Panc1 (cell line): ENCODE results near the gene TBX4. TPM values are rescaled to one million over a fixed set of nuclear protein-coding genes. Genes with fewer than 3 reads are reported as not detected.

Experiments
- ATAC-seq: fragments of 200-7000 bp; cut with Tn5 transposase; 2 replicates; pipeline ENCODE4 v1.9.1; 2020; ENCODE audit warnings: mild to moderate bottlenecking, moderate library complexity
- BruUV-seq: library from RNA; stranded (reverse); fragments of 400-500 nt; replicated peaks from 2 replicates; lab custom pipeline; 2021; lab: Mats Ljungman, UMichigan
- CTCF ChIA-PET: fragments of 300-600 bp; sonication (Branson Sonifier 250); formaldehyde crosslinking; loops from one replicate; lab custom pipeline; 2022; ENCODE audit warnings: antibody characterized with exemption; lab: Charles Lee
- POLR2A ChIA-PET: fragments of 300-600 bp; sonication (Branson Sonifier 250); formaldehyde crosslinking; loops from one replicate; lab custom pipeline; 2022; ENCODE audit warnings: antibody characterized with exemption; lab: Charles Lee
- DNase-seq: peaks from one replicate; pipeline ENCODE4 v3.0.0-alpha.2; 2010; ENCODE audit warnings: low read depth, low spot score
- H3K27ac ChIP-seq: 2 replicates; pipeline ENCODE4 v1.5.1; 2011; ENCODE audit warnings: mild to moderate bottlenecking, low read length, inconsistent platforms
- H3K27me3 ChIP-seq: fragments of 200-500 bp; sonication (Bioruptor generic); 2 replicates; pipeline ENCODE4 v1.6.0; 2014; ENCODE audit warnings: low read length, inconsistent platforms; ENCODE audit not compliant: control insufficient read depth, insufficient read depth
- H3K36me3 ChIP-seq: fragments of 200-500 bp; sonication (Bioruptor generic); 2 replicates; pipeline ENCODE4 v1.5.1; 2014; ENCODE audit warnings: inconsistent platforms, mild to moderate bottlenecking, low read length, moderate library complexity; ENCODE audit not compliant: control insufficient read depth, insufficient read depth
- H3K4me1 ChIP-seq: 2 replicates; pipeline ENCODE4 v1.5.1; 2011; ENCODE audit warnings: inconsistent platforms, mild to moderate bottlenecking, low read length, moderate library complexity; ENCODE audit not compliant: control insufficient read depth, insufficient read depth
- H3K4me3 ChIP-seq, 2 experiments: 2 replicates each; pipeline ENCODE4 v1.5.1; 2011 to 2012; ENCODE audit warnings: low read depth in 2 of 2, low read length in 2 of 2, mild to moderate bottlenecking in 2 of 2, inconsistent platforms in 1 of 2, moderate library complexity in 1 of 2
- H3K9me3 ChIP-seq: fragments of 200-500 bp; sonication (Bioruptor generic); 2 replicates; pipeline ENCODE4 v1.5.1; 2014; ENCODE audit warnings: low read depth, mild to moderate bottlenecking, inconsistent platforms, low read length, moderate library complexity; ENCODE audit not compliant: control insufficient read depth, insufficient read depth
- CTCF ChIP-seq: fragments of 450-650 bp; IDR thresholded peaks from 2 replicates; pipeline ENCODE4 v1.5.1; 2017; ENCODE audit warnings: mild to moderate bottlenecking
- POLR2AphosphoS5 ChIP-seq: IDR thresholded peaks from 2 replicates; pipeline ENCODE4 v1.6.1; 2012; ENCODE audit warnings: mild to moderate bottlenecking, low read depth, low read length, moderate library complexity
- SIN3A ChIP-seq: IDR thresholded peaks from 2 replicates; pipeline ENCODE4 v1.6.1; 2012; ENCODE audit warnings: low read depth, mild to moderate bottlenecking, low read length, moderate library complexity, borderline replicate concordance; ENCODE audit not compliant: insufficient read depth
- TCF7L2 ChIP-seq: IDR thresholded peaks from 2 replicates; pipeline ENCODE4 v1.6.1; 2011; ENCODE audit warnings: mild to moderate bottlenecking, low read depth, low read length, inconsistent platforms
- in situ Hi-C: cut with HindIII; loops from 2 replicates; pipeline ENCODE4 v1.10.0; 2016; ENCODE audit warnings: low sequenced_read_pairs, low pct_unique_long_range_greater_than_20kb
- intact Hi-C: fragments of 100-400 bp; cut with micrococcal nuclease; formaldehyde crosslinking; loops from one replicate; pipeline ENCODE4 v1.10.0; 2022; ENCODE audit not compliant: unreplicated experiment
- total RNA-seq: library from RNA; stranded (reverse); gene quantifications from one replicate; pipeline ENCODE4 v1.2.1, GENCODE V29; 2021; ENCODE audit not compliant: unreplicated experiment
- TF ChIP-seq, protein P1 (sequence below), 2 experiments: IDR thresholded peaks; 2 replicates each; pipeline ENCODE4 v1.6.1; 2011 to 2012; ENCODE audit warnings: low read depth in 2 of 2, control low read depth in 1 of 2, low read length in 1 of 2, mild to moderate bottlenecking in 1 of 2, moderate library complexity in 1 of 2; ENCODE audit not compliant: insufficient read depth in 1 of 2

The TBX4 gene
- total RNA-seq, 1 experiment from 2014 or later: not detected

DNA sequence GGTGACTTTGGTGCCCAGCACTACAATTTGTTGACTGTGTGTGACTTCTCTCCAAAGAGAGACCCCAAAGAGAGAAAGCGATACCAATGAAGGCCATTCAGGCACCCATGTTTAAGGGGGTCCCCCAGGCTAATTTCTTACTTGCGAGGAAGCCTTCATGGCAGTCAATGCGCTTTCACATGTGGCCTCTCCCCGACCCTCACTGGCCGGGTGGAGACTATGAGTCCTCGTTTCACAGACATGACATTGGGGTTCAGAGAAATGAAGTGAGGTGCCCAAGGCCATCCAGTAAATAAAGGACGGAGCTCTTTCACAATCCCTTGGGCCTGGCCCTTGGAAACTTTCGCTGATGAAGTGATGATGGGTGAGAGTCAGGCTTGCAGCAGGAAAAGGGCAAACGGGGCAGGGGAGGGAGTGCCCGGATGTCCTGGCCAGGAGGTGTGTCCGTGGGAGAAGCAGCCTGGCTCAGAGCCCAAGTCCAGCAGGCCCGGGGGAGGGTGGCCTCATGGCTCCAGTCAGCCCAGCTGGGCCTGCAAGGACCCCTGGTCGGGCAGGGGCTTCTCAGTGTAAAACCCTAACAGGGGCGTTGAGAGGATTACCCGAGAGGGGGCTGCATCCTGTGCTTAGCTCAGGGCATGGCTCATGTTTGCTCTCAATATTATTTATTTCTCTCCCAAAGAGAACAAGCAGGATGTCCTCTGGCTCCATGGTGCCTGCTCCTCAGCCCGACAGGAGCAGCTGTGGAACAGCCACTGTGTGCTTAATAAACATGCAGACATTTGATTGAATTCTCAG lies 37.9 kb upstream of the TBX4 start:
- TF ChIP-seq TCF7L2: no peak
- TF ChIP-seq, protein P1, sequence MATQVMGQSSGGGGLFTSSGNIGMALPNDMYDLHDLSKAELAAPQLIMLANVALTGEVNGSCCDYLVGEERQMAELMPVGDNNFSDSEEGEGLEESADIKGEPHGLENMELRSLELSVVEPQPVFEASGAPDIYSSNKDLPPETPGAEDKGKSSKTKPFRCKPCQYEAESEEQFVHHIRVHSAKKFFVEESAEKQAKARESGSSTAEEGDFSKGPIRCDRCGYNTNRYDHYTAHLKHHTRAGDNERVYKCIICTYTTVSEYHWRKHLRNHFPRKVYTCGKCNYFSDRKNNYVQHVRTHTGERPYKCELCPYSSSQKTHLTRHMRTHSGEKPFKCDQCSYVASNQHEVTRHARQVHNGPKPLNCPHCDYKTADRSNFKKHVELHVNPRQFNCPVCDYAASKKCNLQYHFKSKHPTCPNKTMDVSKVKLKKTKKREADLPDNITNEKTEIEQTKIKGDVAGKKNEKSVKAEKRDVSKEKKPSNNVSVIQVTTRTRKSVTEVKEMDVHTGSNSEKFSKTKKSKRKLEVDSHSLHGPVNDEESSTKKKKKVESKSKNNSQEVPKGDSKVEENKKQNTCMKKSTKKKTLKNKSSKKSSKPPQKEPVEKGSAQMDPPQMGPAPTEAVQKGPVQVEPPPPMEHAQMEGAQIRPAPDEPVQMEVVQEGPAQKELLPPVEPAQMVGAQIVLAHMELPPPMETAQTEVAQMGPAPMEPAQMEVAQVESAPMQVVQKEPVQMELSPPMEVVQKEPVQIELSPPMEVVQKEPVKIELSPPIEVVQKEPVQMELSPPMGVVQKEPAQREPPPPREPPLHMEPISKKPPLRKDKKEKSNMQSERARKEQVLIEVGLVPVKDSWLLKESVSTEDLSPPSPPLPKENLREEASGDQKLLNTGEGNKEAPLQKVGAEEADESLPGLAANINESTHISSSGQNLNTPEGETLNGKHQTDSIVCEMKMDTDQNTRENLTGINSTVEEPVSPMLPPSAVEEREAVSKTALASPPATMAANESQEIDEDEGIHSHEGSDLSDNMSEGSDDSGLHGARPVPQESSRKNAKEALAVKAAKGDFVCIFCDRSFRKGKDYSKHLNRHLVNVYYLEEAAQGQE (IDR thresholded peaks at IDR 0.05; ENCODE audit: insufficient read depth in 1 of 2, low read depth in 2 of 2, low read length in 1 of 2): no peak
- TF ChIP-seq SIN3A: no peak
- no peak for TF ChIP-seq POLR2AphosphoS5
- no peak for TF ChIP-seq CTCF
- no peaks in the 10 kb centered on the region for H3K9me3 ChIP-seq
- H3K4me1 ChIP-seq: peaks cover 13% of the 10 kb centered on the region
- intact Hi-C loops (no loop called here), in situ Hi-C loops (no loop called here)
- BruUV-seq: no TSS peak
- no peak overlapping the region for H3K4me3 ChIP-seq
- no peaks in the 10 kb centered on the region for H3K27me3 ChIP-seq
- CTCF ChIA-PET: interaction anchor here (0.5 to 2.3 kb wide), 2 partner anchors 160 to 195 kb away, joined by 3 to 15 read pairs; no protein-coding TSS in a partner anchor
- no peaks in the 10 kb centered on the region for H3K36me3 ChIP-seq
- ATAC-seq (no peak), DNase-seq (no peak)
- POLR2A ChIA-PET: no interaction called here
- peak overlapping the region; percentile 62; the same call in 1 of the 2 replicates for H3K27ac ChIP-seq

DNA sequence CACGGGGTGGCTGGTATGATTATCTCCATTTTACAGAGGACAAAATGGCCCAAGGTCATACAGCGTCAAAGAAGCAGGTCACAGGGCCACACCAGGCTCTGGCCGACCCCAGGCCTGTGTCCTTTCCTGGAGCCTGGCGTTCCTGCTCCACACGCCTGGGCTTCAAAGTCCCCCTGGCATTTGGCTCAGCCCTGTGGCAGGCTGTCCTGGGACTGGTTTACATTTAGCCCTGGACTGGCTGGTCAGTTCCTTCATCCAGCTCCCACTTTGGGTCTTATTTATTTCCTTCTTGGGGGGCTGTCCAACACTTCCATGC lies 37.3 kb upstream of the TBX4 start:
- DNase-seq: no peak
- no peak for TF ChIP-seq SIN3A
- TF ChIP-seq CTCF: no peak
- TF ChIP-seq POLR2AphosphoS5: no peak
- TF ChIP-seq, protein P1 (IDR thresholded peaks at IDR 0.05; ENCODE audit: insufficient read depth in 1 of 2, low read depth in 2 of 2, low read length in 1 of 2): no peak
- no peak for TF ChIP-seq TCF7L2
- Histone ChIP-seq H3K4me3 (no peak overlapping the region), H3K9me3 (no peaks in the 10 kb centered on the region), H3K36me3 (no peaks in the 10 kb centered on the region), H3K4me1 (peaks cover 13% of the 10 kb centered on the region), H3K27me3 (no peaks in the 10 kb centered on the region), H3K27ac (peak overlapping the region; percentile 62; the same call in 1 of the 2 replicates)
- ATAC-seq: no peak
- in situ Hi-C loops: no loop called here
- intact Hi-C loops: no loop called here
- no TSS peak for BruUV-seq
- ChIA-PET CTCF (interaction anchor here (0.5 kb wide), 1 partner anchor 195 kb away, joined by 3 read pairs; no protein-coding TSS in a partner anchor), POLR2A (no interaction called here)
